GM15510 (cell line): ENCODE results near the gene SLC4A1AP.

Experiments
- POLR2A ChIP-seq: IDR thresholded peaks from 3 replicates; pipeline ENCODE4 v1.6.1; 2011; ENCODE audit warnings: borderline replicate concordance; ENCODE audit not compliant: insufficient read length; ENCODE audit errors: extremely low read depth

Gene SLC4A1AP

DNA sequence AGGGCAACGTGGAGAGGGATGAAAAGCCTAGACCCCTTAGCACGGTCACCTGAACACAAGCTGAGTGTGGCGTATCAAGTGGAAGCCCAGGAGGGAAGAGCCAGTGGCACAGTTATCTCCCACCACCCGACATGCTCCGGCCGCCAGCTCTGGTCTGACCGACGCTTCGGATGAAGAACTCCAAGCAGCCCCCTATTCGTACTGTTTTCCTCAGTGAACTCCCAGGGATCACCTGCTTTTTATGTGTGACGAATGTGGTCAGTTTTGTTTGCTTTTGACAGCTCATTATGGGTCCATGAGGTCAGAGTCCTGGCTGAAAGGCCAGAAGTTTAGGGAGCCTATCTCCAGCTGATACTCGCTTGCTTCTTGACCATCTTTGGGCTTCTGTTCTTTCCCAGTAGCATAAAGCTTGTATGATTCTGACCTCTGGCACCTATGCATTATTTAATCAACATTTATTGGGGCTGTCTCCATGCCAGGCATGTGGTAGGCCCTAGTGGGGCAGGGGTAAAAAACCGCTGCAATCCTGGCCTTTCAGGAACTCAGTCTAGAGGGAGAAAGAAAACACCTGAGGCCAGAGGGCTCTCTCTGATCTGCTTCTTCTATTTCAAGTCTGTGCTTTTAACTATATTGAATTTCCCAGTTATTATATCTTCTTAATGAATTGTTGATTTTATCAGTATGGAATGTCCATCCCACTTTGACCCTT, 74.8 kb downstream of the SLC4A1AP start:
- TF ChIP-seq POLR2A: no peak

DNA sequence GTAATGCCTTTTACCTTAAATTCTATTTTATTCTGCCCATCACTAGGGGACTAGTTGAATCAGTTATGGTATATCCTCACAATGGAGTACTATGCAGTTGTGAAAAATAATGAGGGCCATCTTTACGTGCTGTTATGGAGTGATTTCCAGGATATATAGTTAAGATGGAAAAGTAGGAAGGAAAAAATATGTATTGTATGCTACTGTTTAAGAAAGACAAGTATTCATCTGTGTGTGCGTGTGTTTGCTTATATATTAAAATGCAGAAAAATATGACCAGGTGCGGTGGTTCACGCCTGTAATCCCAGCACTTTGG, 75.3 kb downstream of the SLC4A1AP start:
- no peak for TF ChIP-seq POLR2A

DNA sequence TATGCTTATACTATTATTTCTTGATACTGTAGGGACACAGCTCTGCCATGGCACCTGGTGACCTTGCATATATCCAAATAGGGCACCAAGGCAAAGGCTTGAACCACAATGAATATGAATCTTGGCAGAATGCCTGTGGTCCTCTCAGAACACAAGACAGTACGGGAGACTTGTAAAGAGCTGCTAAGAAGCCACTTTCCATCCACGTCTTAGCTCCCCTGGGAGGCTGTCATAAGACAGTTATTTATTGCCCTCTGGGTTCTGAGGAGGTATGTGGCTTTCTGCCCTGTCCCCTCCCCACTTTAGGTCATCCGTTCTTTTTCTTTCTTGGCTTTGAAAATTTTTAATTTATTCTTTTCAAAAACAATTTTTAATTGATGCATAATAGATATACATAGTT, 78.0 kb downstream of the SLC4A1AP start:
- no peak for TF ChIP-seq POLR2A

DNA sequence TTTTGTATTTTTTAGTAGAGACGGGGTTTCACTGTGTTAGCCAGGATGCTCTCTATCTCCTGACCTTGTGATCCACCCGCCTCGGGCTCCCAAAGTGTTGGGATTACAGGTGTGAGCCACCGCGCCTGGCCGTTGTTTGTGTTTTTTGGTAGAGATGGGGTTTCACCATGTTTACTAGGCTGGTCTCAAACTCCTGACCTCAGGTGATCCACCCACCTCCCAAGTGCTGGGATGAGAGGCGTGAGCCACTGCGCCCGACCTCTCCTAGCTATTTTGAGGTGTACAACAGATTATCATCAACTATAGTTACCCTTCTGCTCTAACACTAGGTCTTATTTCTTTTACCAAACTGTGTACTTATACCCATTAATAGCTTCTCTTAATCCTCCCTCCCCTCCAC, 78.9 kb downstream of the SLC4A1AP start:
- TF ChIP-seq POLR2A: no peak
